Measurements from ENCODE around the gene CDC42BPA. TPM values are rescaled to one million over a fixed set of nuclear protein-coding genes. Genes with fewer than 3 reads are reported as not detected.
A peak's percentile ranks its signal among the peaks of the same experiment; 100 is the strongest.

Gene CDC42BPA
- polyA plus RNA-seq, 1 of the 3 experiments (the other 2 are of a cell fraction): 6.8 TPM

- WGBS (ENCODE audit: low lambda C conversion rate): 86% methylated on average over 3 of the region's 3 CpGs
- no peak overlapping the region for H2AFZ ChIP-seq (ENCODE audit: low read depth)
- H3K27me3 ChIP-seq (ENCODE audit: insufficient read depth): no peaks in the 10 kb centered on the region
- no peaks in the 10 kb centered on the region for H3K79me2 ChIP-seq (ENCODE audit: insufficient read depth)
- no peaks in the 10 kb centered on the region for H3K9me3 ChIP-seq
- POLR2A ChIA-PET: no interaction called here
- H4K20me1 ChIP-seq (ENCODE audit: insufficient read depth): no peaks in the 10 kb centered on the region
- no peak overlapping the region for H3K4me2 ChIP-seq
- CTCF ChIA-PET: no interaction called here
- no peaks in the 10 kb centered on the region for H3K9me2 ChIP-seq
- no peak for TF ChIP-seq MAX (IDR thresholded peaks at IDR 0.05; ENCODE audit: low read depth)
- TF ChIP-seq SIN3A (IDR thresholded peaks at IDR 0.05; ENCODE audit: borderline replicate concordance, low read depth, low read length): no peak
- TF ChIP-seq NFIC (IDR thresholded peaks at IDR 0.05; ENCODE audit: borderline replicate concordance): no peak
- TF ChIP-seq REST (IDR thresholded peaks at IDR 0.05; ENCODE audit: low read depth, low read length): no peak
- no peak for TF ChIP-seq CHD2 (IDR thresholded peaks at IDR 0.05; ENCODE audit: low read length, partially characterized antibody)
- TF ChIP-seq EZH2phosphoT487 (IDR thresholded peaks at IDR 0.05; ENCODE audit: borderline replicate concordance, low read depth): no peak
- no peak for TF ChIP-seq MXI1 (IDR thresholded peaks at IDR 0.05; ENCODE audit: low read depth, low read length)
- TF ChIP-seq JUND (IDR thresholded peaks at IDR 0.05): no peak
- no peak for TF ChIP-seq YY1 (IDR thresholded peaks at IDR 0.05; ENCODE audit: low read depth)
- TF ChIP-seq GABPA (IDR thresholded peaks at IDR 0.05; ENCODE audit: low read depth): no peak
- TF ChIP-seq RAD21 (IDR thresholded peaks at IDR 0.05; ENCODE audit: low read length): no peak
- TF ChIP-seq IRF3 (IDR thresholded peaks at IDR 0.05; ENCODE audit: low read depth, low read length): no peak
- DNase-seq: no peak
- no peak overlapping the region for H3K27ac ChIP-seq (ENCODE audit: low read depth in 2 of 2, low read length in 1 of 2)
- peaks cover 6% of the 10 kb centered on the region for H3F3A ChIP-seq (replicated peaks; ENCODE audit: insufficient read depth)
- H3K9ac ChIP-seq: no peak overlapping the region
- no peak overlapping the region for H3K4me3 ChIP-seq (ENCODE audit: low read depth in 2 of 2, low read length in 1 of 2)
- H3K36me3 ChIP-seq (replicated peaks in 1 of 2; ENCODE audit: control insufficient read depth in 1 of 2, insufficient read depth in 2 of 2, low read length in 1 of 2): no peaks in the 10 kb centered on the region
- H3K4me1 ChIP-seq (ENCODE audit: control insufficient read depth in 1 of 2, insufficient read depth in 2 of 2, low read depth in 1 of 2, low read length in 1 of 2): peaks cover 4 to 28% of the 10 kb centered on the region in 2 experiments; a peak in 2 of 4 replicates
Observed at GRCh38 chr1:226942392-226942791, 375.9 kb downstream of the CDC42BPA start.

GRCh38 chr1:226940806-226941067, 377.6 kb downstream of the CDC42BPA start:
- Histone ChIP-seq H4K20me1 (ENCODE audit: insufficient read depth) (no peaks in the 10 kb centered on the region), H3K79me2 (ENCODE audit: insufficient read depth) (no peaks in the 10 kb centered on the region), H3K9me2 (no peaks in the 10 kb centered on the region), H3K4me2 (peak overlapping the region; percentile 92), H3K4me3 (ENCODE audit: low read depth in 2 of 2, low read length in 1 of 2) (peak overlapping the region; percentile 61 to 75), H2AFZ (ENCODE audit: low read depth) (peak overlapping the region; percentile 90; the same call in 1 of the 2 replicates), H3F3A (replicated peaks; ENCODE audit: insufficient read depth) (peaks cover 6% of the 10 kb centered on the region), H3K27me3 (ENCODE audit: insufficient read depth) (no peaks in the 10 kb centered on the region), H3K36me3 (replicated peaks in 1 of 2; ENCODE audit: control insufficient read depth in 1 of 2, insufficient read depth in 2 of 2, low read length in 1 of 2) (no peaks in the 10 kb centered on the region), H3K9me3 (no peaks in the 10 kb centered on the region), H3K9ac (peak overlapping the region; percentile 52; the same call in 1 of the 2 replicates), H3K27ac (ENCODE audit: low read depth in 2 of 2, low read length in 1 of 2) (no peak overlapping the region), H3K4me1 (ENCODE audit: control insufficient read depth in 1 of 2, insufficient read depth in 2 of 2, low read depth in 1 of 2, low read length in 1 of 2) (peaks cover 4 to 15% of the 10 kb centered on the region in 2 experiments; a peak in 2 of 4 replicates)
- no peak for DNase-seq
- CTCF ChIA-PET: interaction anchor here (0.6 to 1.5 kb wide), 2 partner anchors 466 to 532 kb away, joined by 3 read pairs; no protein-coding TSS in a partner anchor
- 68% methylated on average over 5 of the region's 6 CpGs for WGBS (ENCODE audit: low lambda C conversion rate)
- POLR2A ChIA-PET: interaction anchor here (1.0 kb wide), 1 partner anchor 378 kb away, joined by 3 read pairs; the partner anchor contains the start of gene CDC42BPA
- TF ChIP-seq ELF1 (IDR thresholded peaks at IDR 0.05) (no peak), GATA2 (CRISPR knock-in tag; IDR thresholded peaks at IDR 0.05) (no peak), JUND (IDR thresholded peaks at IDR 0.05) (no peak), RAD21 (IDR thresholded peaks at IDR 0.05; ENCODE audit: low read length) (no peak), IRF3 (IDR thresholded peaks at IDR 0.05; ENCODE audit: low read depth, low read length) (no peak), FOXM1 (IDR thresholded peaks at IDR 0.05; ENCODE audit: low read depth) (no peak), EZH2phosphoT487 (IDR thresholded peaks at IDR 0.05; ENCODE audit: borderline replicate concordance, low read depth) (no peak), REST (IDR thresholded peaks at IDR 0.05; ENCODE audit: low read depth, low read length) (no peak), GABPA (IDR thresholded peaks at IDR 0.05; ENCODE audit: low read depth) (no peak), SIN3A (IDR thresholded peaks at IDR 0.05; ENCODE audit: borderline replicate concordance, low read depth, low read length) (no peak), POLR2AphosphoS5 (IDR thresholded peaks at IDR 0.05; ENCODE audit: low read depth, low read length) (no peak), FOXJ3 (CRISPR knock-in tag; IDR thresholded peaks at IDR 0.05) (no peak), NRF1 (IDR thresholded peaks at IDR 0.05; ENCODE audit: low read depth, low read length) (no peak)
